Activated CD4-positive, alpha-beta T cell treated with anti-CD3 and anti-CD28 coated beads, Interleukin-2, amount 50 U/mL, for 48 hours (primary cell): ENCODE measurements around the gene PTGIS.

Experiments
- DNase-seq, 2 experiments: peaks; one replicate each; pipeline ENCODE4 v3.0.0-alpha.2; 2020

The PTGIS gene

DNA sequence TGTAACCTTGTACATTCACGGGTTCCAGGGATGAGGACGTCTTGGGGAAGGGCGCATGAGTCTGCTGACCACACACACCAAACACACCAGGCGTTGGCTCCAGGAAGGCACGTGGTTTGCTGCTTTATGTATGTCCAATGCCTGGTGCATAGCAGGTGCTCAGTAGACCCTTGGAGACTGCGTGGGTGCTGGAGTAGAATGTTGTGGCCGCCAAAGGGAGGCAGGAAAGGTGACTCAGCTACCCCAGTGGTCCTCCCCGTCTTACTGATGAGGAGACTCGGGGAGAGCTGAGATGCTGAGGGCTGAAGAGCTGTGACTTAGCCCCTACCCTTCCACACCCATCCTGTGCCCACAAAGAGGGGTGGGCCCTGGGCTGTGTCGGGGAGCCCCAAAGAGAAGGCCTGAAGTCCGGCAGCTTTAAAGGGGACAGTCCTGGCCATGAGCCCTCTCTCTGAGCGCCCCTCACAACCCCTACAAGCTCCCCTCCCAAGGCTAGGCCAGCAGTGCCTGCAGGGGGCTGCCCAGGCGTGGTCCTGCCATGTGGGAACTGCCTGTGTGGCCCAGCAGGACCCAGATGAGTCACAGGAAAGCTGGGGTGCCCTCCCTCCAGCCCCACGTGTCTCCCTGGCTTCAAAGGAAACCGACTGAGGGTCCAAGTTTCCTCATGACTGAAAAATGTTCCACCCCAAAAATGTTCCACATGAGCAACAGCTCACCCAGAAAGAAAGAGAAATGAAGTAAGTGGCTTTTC is 28.0 kb upstream of the PTGIS start:
- peak; percentile 84 to 91 for DNase-seq

DNA sequence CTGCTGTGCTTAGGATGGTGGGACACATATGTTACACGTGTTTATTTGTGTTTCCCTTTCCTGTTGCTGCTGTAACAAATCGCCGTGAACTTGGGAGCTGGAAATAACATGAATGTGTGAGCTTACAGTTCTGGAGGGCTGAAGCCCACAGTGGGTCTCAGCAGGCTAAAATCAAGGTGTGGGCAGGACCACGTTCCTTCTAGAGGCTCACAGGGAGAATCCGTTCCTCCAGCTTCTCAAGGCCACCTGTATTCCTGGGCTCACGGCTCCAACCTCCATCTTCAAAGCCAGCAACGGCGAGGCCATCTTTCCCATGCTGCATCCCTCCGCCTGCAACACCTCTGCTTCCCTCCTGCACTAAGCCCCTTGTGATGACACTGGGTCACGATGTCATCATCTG is 27.4 kb upstream of the PTGIS start:
- DNase-seq: no peak

- peak in 1 of 2 experiments; percentile 45 for DNase-seq
Measured at GRCh38 chr20:49594931-49595315, 27.0 kb upstream of the PTGIS start.

DNA sequence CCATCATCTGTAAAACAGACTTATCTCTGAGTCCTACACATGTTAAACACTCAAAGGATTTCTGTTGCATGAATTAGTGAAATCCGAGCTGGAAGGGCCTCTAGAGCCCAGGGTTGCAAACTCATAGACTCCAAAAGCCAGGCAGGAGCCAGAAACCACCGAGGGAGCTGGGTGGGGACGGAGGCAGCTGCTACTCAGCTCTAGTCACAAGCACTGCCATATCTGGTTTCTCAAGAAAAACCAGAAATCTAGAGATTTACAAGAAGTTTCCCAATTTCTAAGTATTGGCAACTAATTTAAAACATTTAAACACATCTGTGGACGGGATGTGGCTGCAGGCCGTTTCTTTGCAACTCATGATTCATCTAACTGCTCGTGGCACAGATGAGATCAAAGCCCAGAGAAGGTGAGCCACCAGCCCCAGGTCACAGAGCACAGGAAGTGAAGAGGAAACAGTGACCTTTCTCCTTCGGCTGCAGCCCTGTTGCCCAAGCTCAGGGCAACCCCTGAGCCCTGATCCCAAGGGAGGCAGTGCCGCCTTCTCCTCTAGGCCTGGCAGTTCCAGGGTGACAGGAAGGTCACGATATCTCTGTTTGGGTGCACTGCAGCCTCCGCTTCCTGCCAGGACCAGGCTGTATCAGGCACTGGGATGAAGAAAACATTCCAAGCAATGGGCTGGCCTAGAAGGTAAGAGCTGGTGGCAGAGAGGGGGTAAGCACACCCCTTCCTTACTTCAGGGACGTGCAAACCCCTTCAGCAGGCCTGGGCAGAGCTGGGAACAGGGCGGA is 26.4 kb upstream of the PTGIS start:
- DNase-seq: peak; percentile 80 to 84

DNA sequence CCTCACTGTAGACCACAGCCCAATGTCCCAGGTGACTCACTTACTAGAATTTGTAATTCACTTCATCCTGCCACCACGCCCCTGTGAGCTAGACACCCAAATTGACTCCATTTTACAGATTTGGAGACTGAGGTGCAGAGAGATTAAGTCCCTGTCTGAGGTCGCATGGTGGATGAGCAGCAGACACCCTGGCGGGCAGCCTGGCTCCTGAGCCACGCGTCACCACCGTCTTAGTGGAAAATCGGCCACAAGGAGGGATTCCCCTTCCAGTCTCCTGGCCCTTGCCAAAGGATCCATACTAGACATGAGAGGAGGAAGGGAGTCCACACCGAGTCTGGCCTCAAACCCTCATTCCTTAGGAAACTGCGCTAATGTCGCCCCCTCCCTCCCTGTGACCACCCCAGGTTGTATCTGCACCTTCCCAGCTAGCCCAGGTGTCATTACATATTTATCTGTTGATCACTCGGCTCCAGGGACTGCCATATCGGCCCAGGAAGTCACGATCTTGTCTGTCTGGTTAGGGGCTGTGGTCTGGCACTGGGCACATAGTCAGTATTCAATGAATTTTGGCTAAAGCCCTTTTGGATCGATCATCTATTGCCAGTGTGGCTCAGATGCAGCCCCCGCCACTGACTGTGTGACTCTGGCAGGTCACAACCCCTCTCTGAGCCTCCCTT is 25.7 kb upstream of the PTGIS start:
- DNase-seq: peak; percentile 60 to 70

GRCh38 chr20:49592120-49592519 is 24.2 kb upstream of the PTGIS start:
- no peak for DNase-seq

DNA sequence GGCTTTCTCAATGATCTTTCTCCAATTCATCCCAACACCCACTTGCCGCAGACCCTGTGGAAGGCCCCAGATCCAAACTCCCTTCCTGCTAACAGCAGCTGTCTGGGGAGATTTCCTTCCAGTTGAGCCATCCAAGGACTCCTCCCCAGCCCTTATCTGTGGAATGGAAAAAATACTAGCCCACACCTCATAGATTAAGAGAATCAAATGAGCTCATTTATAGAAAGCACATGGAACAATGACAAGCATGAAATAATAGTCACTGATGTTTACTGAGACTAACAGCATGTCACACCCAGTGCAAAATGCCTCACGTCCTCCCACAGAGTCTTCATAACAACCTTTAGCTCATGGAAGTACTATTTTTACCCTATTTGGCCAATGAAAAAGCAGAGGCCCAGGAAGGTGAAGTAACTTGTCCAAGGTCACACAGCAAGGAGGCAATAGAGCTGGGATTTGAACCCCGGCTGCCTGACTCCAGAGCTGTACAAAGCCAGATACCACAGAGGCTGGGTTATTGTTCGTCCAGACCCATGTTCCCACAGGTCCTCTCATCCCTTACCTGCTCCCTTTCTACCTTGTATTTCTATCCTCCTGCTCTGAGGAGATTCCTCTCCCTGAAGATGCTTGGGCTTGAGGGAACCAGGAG is 23.4 kb upstream of the PTGIS start:
- DNase-seq: peak; percentile 43 to 52

DNA sequence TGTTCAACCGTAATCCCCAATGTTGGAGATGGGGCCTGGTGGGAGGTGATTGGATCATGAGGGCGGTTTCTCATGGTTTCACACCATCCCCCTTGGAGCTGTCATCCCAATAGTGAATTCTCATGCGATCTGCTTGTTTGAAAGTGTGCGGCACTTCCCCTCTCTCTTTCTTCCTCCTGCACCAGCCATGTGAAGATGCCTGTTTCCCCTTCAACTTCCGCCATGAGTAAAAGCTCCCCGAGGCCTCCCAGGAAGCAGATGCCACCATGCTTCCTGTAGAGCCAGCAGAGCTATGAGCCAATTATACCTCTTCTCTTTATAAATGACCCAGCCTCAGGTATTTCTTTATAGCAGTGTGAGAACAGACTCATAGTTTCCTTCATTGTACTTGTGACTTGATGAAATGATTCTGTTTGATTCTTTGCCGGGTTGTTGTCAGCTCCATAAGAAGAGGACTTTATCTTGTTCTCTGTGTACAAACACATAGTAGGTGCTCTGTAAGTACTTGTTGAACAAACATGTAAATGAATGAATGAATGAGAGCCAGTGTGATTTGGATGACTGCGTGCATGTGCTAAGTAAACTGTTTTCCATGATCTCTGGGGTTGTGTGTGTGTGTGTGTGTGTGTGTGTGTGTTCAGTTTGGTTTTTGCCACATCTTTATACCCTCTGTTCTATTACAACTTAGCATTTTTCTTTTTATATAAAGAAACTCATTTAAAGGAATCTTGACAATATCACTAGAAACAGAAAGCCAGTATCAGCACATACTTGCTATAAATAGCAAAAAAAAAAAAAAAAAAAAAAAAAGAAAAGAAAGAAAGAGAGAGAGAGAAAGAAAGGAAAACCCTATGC is 22.5 kb upstream of the PTGIS start:
- DNase-seq: peak in 1 of 2 experiments; percentile 39

GRCh38 chr20:49589747-49590146 is 21.8 kb upstream of the PTGIS start:
- no peak for DNase-seq

- DNase-seq: no peak
Measured at GRCh38 chr20:49587111-49587570, 19.2 kb upstream of the PTGIS start.

DNA sequence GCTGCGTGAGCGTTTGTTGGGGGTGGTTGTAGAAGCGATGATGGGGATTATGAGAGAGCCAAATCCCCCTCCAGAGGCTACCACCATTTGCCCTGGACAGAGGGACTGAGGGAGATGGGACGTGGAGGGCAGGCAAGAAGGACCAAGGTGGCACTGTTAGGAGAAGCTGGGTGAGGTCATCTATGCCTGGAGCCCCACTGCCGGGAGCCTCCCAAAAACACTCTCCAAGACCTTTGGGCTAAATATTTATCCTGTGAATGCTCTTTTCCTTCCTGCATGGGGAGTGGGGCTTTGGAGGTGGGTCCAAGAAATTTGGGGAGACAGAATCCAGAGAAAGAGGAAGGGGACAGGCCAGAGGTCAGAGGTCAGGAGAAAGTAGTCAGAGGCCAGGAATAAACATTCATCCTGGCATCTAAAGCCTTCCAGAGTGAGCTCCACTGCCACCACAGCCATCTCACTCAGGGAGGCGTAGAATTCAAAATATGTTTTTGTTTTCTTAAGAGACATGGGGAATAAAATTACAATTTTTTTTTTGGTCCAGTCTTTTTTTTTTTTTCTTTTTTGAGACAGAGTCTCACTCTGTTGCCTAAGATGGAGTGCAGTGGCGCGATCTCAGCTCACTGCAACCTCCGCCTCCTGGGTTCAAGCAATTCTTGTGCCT is 17.8 kb upstream of the PTGIS start:
- DNase-seq: no peak

GRCh38 chr20:49584418-49585382 is 16.8 kb upstream of the PTGIS start:
- no peak for DNase-seq

GRCh38 chr20:49583669-49584417 is 15.9 kb upstream of the PTGIS start:
- DNase-seq: no peak

- DNase-seq: no peak
Measured at GRCh38 chr20:49583343-49583668, 15.4 kb upstream of the PTGIS start.

- DNase-seq: no peak
Measured at GRCh38 chr20:49582413-49583334, 14.7 kb upstream of the PTGIS start.

GRCh38 chr20:49581482-49581881 is 13.5 kb upstream of the PTGIS start:
- DNase-seq: no peak

- DNase-seq: no peak
Measured at GRCh38 chr20:49580813-49581174, 12.9 kb upstream of the PTGIS start.
